DMS53 (cell line): ENCODE data around the gene SORD.

Source experiments
- DNase-seq: peaks from one replicate; lab custom pipeline; 2025; lab: John Stamatoyannopoulos, UW

SORD gene

DNA sequence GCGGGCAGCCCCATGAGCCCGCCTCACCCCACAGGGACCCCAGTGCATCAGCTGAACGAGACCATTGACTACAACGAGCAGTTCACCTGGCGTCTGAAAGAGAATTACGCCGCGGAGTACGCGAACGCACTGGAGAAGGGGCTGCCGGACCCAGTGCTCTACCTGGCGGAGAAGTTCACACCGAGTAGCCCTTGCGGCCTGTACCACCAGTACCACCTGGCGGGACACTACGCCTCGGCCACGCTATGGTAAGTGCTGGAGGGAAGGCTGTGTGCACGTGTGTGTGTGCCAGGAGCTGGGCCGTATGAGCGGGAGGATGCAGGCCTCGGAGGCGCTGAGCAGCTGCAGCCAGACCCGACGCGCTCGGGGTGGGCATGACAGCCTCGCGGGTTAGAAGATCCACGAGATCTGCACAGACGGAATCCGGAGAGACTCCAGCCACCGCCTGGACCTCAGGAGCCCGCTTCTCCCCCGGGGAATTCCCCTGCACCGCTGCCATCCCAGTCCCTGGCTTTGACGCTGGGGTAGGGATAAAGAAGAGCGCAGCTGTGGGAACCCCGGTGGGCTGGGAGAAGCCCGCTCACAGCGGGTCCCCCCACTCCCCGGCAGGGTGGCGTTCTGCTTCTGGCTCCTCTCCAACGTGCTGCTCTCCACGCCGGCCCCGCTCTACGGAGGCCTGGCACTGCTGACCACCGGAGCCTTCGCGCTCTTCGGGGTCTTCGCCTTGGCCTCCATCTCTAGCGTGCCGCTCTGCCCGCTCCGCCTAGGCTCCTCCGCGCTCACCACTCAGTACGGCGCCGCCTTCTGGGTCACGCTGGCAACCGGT lies 93.7 kb downstream of the SORD start:
- DNase-seq = peak; percentile 28

DNA sequence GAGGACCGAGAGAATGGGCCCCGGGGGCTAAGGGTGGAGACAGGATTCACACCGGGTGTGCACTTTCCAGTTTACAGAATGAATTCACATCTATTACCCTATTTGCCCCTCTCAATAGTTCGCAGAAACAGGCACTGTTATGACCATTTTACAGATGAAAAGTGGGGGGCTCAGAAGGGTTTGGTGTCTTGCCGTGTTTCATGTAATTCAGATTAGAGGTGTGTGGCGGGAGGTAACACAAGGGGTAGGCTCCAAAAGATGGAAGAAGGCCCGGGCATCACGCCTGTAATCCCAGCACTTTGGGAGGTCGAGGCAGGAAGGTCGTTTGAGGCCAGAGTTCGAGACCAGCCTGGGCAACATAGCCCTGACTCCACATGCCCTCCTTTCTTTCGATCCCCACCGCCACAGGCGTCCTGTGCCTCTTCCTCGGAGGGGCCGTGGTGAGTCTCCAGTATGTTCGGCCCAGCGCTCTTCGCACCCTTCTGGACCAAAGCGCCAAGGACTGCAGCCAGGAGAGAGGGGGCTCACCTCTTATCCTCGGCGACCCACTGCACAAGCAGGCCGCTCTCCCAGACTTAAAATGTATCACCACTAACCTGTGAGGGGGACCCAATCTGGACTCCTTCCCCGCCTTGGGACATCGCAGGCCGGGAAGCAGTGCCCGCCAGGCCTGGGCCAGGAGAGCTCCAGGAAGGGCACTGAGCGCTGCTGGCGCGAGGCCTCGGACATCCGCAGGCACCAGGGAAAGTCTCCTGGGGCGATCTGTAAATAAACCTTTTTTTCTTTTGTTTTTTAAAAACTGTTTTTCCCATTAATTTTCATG lies 94.5 kb downstream of the SORD start:
- no peak for DNase-seq

DNA sequence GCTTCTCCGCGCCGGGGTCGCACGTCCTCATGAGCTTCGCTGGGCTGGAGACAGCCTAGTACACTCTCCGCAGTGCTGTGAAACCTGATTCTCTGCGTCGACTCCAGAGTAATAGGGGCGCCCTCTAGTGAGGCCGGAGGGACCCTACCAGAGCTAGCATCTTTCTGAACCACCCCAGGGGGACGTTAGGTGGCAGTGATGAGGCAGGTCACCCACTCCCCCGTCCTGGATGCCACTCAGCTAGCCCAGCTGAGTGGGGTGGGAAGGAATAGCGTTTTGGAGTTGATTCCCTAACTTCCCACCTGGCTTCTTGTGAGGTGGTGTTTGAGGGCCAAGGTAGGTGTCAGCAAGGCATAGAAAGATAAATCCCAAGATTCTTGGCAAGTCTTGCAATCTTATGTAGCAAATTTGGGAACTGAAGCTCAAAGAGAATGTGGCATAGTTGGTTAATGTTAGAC lies 95.2 kb downstream of the SORD start:
- DNase-seq = peak; percentile 91

DNA sequence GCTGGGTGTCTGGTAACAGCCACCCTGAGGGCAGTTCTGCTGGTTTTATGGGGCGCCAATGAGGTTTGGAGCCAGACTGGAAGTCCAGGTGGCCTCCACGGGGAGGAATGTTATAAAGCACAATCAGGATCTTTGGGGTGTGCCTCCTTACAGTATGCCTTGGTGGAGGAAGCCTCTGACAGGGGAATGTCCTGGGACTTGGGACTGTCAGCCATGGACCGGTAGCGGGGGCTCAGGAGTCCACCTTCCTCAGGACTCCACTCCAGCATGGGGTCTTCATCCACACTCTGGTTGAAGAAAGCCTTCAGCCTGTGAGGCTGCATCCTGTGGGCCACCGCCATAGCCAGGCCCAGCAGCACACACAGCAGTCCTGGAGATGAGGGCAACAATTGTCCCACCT lies 96.0 kb downstream of the SORD start:
- no peak for DNase-seq

DNA sequence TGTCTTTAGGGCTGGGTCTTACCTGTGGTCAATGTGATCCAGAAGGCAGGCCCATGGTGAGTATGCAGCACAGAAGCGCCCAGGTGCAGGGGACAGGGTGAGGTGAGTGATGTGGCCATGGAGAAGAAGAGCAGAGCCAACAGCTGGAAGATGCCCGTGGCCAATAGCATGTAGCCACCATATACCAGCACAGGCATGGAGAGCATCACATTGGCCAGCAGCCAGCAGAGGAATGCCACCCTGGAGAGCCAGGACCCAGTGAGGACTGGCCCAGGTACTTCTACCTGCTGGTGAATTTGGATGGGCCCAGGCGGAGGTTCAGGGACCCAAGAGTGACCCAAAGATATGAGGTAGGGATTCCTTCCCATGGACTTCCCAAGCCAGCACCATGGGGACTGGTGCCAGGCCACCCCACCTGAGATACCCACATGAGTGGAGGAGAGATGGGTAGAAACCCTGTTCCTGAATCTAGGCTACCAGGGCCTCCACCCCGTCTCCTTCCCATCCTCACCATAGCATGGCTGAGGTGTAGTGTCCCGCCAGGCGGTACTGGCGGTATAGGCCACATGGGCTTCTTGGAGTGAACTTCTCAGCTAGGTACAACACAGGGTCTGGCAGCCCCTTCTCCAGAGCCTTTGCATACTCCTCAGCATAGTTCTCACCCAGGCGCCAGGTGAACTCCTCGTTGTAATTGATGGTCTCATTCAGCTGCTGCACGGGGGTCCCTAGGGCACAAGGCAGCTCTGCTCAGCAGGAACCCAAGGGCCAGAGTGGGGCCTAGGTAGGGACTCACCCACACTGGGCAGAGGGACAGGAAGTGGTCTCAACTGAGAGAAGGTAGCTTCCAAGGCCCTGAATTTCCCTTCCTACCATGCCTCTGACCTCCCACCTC lies 97.3 kb downstream of the SORD start:
- DNase-seq = no peak

DNA sequence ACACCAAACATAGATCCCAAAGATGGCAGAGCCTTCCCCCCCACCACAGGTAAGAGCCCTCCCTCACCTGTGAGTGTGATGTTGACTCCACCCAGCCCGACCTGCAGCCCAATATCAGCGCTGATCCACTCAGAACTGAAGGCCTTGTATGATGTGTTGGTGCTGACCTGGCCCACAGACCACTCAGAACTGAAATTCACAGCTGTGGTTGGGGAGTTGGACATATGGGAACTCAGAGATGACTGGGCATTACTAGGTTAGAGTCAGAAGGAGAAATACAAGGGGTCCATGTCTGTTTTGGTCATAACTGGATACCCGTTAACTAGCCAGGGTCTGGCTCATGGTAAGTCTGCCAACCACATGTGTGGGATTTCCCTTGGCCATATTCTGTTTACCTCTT lies 98.0 kb downstream of the SORD start:
- no peak for DNase-seq

DNA sequence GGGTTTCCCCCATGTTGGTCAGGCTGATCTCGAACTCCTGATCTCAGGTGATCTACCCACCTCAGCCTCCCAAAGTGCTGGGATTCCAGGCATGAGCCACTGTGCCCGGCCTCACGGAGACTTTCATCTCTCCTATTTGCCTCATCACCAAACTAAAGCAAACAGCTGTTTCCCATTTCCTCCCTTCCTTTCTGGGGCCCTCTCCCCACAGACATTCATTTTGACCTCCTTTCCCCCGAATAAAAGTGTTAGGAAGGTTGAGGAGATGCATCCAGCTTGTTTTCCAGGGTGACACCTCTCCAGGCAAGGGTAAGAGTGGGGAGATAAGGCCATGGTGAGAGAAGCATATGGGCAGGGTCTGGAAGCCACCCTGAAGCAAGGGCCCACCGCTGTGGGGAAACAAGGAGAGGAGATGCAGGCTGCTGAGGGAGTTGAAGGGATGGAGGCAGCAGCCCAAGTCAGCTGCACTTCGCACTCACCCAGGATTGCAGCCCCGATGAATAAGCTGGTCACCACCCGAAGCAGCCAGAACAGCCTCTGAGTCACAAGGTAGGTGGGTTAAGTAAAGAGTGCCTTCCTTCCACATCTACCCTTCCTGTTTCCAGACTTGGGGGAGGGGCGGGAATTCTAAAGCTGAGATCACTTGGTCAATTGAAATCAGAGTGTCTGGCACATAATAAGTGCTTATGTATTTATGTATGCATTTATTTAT lies 98.9 kb downstream of the SORD start:
- DNase-seq = peak; percentile 10

DNA sequence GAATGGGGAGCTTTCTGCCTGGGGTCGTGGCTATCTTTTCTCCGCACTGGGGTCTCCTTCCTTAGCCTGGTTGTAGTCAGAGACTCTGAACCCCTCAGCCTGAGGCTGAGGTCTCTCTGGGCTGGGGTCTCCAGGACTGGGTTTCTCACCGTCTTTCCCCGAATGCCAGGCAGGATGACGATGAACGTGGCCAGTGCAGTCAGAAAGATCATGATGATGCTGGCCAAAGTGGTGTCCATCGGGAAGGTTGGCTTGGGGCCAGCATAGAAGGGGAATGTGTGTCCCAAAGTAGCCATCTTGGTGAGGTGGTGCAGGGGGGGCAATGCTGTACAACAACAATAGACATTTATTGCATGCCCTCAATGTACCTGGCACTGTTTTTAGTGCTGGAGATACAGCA lies 99.7 kb downstream of the SORD start:
- no peak for DNase-seq

DNA sequence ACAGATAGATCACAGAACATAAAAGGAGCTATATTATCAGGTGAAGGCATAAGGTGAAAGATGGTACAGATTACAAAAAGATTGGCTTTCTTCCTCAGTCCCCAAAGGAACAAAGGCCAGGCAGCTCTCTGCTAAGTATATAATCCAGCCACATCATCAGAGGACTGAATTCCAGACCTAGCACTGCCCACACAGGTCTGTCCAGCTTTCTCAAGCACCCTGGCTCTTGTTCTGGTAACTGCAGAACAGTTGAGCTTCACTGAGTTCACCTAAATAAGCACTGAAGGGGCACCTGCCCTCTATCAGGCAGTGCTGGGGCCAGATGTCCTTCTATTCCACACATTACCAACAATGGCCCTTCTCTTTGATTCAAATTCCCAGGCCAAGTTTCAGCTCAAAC lies 100.4 kb downstream of the SORD start:
- peak; percentile 51 for DNase-seq

DNA sequence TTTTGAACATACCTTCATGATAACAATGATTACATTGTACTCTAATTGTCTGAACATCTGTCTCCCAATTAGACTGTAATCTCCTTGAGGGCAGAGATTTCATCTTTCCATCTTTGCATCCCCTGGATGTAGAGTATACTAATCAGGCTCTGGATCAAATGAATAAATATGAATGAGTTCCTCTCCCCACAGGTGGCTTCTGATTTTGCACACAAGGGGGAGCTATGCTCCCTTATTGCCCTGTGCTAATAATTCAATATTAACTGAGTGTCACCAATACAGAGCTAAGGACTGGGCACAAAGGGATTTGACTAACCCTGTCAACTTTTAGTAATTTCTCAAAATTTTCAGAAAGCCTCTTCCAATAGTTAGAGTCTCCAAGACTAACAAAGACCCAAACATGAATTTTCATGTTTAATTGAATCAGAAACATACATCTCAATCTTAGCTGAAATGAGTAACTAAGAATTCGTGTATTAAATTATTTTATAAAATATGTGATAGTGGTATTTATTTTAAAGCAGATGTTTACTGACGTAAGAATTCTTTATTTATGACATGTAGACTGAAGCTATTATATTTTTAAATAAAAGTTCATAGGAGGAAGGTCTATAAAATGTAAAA lies 103.7 kb downstream of the SORD start:
- DNase-seq = peak; percentile 63
